ENCODE results near the gene SMPD4.
"Not testable (repeated sequence)": the region's sequence is repeated elsewhere in the genome, so short reads cannot be mapped to it uniquely, and the experiment has no call there.

Gene SMPD4

GRCh38 chr2:130152816-130153595 is 28.4 kb downstream of the SMPD4 start:
- no peak overlapping the region for H3K4me3 ChIP-seq (ENCODE audit: control insufficient read depth, low read depth, low read length)
- TF ChIP-seq CTCF (IDR thresholded peaks at IDR 0.05; ENCODE audit: control insufficient read depth, insufficient read depth, low read depth, low read length, missing control alignments), result no peak
- no peak for DNase-seq (ENCODE audit: low read depth)

DNA sequence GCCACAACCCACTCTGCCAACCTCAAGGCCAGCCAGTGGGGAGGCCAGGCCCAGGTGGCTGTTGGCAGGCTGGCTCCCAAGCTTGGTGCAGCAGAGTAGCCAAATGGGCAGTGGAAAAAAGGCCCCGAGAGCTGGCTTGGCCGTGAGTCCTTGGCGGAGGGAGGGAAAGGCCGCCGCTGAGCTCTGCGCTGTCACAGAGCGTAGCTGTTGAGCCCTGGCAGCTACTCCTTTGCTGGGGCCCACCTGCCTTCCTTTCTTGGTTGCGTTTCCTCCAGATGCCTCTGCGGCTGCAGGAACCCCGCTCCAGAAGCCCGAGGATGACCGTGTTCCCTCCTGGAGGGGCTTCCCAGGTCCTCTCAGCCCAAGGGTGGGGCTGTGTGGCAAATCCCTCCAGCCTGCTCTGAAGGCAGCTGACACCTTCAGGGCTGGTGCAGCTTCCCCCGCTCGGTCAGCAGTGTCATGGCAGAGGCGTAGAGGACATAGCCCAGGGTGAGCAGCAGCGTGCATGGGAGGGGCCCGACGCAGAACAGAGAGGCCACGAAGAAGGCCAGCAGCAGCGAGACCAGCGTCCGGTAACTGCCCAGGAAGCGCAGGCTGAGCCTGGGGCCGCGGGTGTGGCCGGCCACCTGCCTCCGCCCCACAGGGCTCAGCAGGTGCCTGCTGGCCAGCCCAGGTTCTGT is 29.1 kb downstream of the SMPD4 start:
- not testable (repeated sequence) for H3K4me3 ChIP-seq (ENCODE audit: control insufficient read depth, low read depth, low read length); DNase-seq (ENCODE audit: low read depth)

- H3K4me3 ChIP-seq (ENCODE audit: control insufficient read depth, low read depth, low read length); DNase-seq (ENCODE audit: low read depth): not testable (repeated sequence)
These were observed 30.3 kb downstream of the SMPD4 start for GRCh38 chr2:130151145-130151512.

DNA sequence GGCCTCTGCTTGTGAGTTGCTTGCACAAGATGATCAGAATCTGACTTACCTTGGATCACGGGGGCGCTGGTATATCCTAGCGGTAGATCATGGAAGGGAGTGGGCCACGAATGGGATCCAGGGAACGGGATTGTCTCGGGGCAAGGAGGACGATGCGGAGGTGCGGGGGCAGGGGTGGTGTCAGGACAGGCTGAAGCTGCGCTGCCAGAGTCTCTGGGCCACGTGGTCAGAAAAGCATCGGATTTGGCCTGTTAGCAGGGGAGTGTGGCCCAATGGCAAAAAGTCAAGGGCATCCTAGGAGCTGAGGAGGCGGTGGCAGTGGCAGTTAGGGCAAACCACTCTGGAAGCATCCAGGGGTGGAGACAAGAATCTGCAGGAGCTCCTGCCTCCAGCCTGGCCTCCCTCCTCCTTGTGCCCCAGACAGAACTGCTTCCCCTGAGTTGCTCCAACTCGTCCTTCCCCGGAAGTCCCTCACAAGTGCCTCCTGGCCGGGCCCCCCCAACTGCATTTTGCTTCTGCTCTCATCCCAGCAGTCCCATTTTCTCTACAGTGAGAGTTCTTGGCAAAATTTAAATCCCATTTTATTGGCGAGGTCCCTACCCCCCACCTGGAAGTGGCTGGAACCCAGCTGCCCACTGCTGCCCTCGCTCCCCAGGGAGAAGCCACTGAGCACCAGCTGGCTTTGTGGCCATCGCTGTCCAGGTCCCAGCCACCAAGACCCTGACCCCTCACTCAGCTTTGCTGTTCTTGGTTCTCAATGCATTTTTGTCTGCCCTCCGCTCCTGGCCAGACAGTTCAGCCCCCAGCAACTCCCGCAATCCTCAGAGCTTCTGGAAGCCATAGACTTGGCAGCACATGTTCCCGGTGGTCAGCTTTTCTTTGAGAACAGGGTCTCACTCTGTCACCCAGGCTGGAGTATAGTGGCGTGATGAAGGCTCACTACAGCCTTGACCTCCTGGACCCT is 30.9 kb downstream of the SMPD4 start:
- no peak for TF ChIP-seq CTCF (IDR thresholded peaks at IDR 0.05; ENCODE audit: control insufficient read depth, insufficient read depth, low read depth, low read length, missing control alignments)
- no peak overlapping the region for H3K4me3 ChIP-seq (ENCODE audit: control insufficient read depth, low read depth, low read length)
- no peak for DNase-seq (ENCODE audit: low read depth)

GRCh38 chr2:130148515-130148914 is 32.9 kb downstream of the SMPD4 start:
- not testable (repeated sequence) for DNase-seq (ENCODE audit: low read depth); H3K4me3 ChIP-seq (ENCODE audit: control insufficient read depth, low read depth, low read length)

DNA sequence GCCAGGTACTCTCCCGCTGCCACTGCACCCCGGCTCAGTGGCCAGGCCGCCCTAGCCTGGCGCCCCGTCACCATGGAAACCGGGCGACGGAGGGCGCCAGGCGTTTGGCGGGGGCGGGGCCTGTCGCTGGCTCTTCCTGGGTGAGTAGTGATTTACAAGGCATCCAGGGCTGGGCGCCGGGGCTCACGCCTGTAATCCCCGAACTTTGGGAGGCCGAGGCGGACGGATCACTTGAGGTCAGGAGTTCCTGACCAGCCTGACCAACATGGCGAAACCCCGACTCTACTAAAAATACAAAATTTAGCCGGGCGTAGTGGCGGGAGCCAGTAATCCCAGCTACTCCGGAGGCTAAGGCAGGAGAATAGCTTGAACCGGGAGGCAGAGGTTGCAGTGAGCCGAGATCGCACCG is 36.4 kb downstream of the SMPD4 start, which contains the start of gene CCDC74B:
CCDC74B (minus strand) TSS at position 107 of the 409 bp plus-strand sequence. CDS start 116 bp downstream, outside the sequence.
- H3K4me3 ChIP-seq (ENCODE audit: control insufficient read depth, low read depth, low read length), result peak within 1 kb of the TSS; percentile 38

DNA sequence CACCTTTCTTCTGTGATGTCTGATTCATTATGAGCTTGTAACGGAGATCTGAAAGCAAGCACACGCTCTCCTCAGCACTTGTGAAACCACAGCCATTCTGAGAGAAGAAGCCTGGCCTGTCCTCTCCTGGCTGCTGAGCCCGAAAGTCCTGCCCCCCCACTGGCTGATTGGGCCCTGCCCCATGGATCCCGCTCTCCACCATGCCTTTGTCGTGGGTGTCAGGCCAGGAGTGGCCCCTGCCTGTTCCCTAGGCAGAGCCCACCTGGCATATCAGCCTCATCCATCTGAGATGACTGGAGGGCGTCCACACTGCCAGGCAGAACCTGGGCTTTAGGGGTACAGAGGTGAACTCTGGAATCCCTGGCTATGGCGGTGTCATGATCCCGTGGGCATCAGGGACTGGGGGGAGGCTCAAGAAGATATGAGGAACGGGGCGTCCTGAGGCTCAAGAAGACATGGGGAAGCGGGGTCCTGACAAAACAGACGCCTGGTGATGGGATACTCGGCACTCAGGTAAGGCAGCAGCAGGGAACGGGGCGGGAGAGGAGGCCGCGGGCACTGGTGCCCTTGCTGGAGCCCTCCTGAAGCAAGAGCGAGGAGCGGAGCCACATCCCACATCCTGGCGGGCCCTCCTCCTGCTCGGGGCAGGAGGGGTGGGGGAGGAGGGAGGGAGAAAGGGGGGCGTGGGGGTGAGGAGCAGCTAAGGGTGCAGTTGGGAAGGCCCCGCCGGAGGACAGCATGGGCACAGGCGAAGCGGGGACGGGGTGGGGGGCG is 37.9 kb downstream of the SMPD4 start:
- not testable (repeated sequence) for H3K4me3 ChIP-seq (ENCODE audit: control insufficient read depth, low read depth, low read length); DNase-seq (ENCODE audit: low read depth)

More for the DNA sequence above, 36.4 kb downstream of the SMPD4 start, which contains the start of gene CCDC74B:
- DNase-seq (ENCODE audit: low read depth), result not testable (repeated sequence)

DNA sequence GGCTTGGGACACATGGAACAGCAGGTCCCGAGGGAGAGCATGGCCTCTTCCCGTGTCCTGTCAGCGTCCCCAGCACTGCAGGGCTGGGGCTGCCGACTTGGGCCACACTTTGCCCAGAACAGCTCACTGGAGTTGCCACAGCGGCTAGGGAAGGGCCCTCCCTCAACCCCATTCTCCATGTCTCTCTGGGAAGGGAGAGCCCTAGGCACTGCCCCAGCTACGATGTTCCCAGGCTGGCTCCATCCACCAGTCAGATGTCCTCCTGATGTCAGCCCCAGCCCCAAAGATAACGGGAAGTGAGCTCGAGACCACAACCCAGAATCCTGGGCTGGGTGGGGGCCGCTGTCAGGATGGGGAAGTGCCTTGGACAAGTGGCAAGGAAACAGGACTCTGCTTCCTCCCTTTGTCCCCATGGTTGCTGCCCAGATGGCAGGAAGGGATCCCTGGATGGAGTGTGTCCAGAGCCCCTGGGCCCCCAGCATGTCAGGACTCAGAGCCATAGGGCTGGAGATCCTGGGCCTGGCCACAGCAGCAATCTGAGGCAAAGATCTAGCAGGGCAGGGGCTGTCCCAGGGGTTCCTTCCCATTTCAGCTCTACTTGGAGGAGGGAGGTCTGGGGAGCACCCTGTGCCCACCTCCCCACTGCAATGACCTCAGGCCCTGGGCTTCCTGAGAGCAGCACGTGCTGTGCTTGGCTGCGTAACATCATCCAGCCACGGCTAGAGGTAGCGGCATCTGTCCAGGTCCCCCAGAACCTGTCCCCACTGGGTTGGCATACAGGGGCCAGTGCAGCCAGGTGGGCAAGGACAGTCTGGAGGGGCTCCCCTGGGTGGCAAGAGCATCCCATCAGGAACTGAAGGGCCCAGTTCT is 38.8 kb downstream of the SMPD4 start:
- H3K4me3 ChIP-seq (ENCODE audit: control insufficient read depth, low read depth, low read length); DNase-seq (ENCODE audit: low read depth): not testable (repeated sequence)

DNA sequence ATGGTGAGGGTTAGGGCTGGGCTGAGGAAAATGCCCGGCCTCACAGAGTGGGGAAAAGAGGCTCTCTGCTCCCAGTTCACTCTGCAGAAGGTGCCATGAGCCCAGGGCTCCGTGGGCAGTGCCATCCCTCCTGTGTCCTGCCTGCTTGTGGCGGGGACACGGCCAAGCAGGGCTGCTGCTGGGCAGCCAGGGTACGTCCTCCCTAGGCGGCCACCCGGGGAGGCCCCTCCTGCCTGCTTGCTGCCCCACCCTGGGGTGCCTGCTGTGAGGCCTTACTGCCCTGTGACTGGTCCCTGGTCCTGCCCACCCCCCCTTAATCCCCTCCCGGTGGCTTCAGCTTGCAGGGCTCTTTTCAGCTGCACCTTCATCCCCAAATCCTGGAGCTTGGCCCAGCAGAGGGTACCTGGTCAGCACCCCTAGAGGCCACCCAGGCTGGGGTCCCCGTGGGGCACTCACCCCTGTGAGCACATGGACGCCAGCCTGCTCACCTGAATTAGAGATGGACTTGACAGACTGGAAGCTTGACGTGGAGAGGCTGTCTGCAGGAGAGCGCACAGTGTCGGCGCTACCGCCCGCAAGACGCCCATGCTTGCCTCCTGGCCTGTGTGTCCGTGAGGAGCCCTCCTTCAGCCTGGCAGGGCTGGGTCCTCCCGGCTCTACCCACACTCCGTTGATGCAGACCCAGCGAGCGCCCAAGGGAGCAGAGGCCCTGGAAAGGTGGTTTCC is 39.6 kb downstream of the SMPD4 start:
- not testable (repeated sequence) for H3K4me3 ChIP-seq (ENCODE audit: control insufficient read depth, low read depth, low read length); DNase-seq (ENCODE audit: low read depth)

GRCh38 chr2:130141002-130141401 is 40.4 kb downstream of the SMPD4 start:
- not testable (repeated sequence) for H3K4me3 ChIP-seq (ENCODE audit: control insufficient read depth, low read depth, low read length); DNase-seq (ENCODE audit: low read depth)

DNA sequence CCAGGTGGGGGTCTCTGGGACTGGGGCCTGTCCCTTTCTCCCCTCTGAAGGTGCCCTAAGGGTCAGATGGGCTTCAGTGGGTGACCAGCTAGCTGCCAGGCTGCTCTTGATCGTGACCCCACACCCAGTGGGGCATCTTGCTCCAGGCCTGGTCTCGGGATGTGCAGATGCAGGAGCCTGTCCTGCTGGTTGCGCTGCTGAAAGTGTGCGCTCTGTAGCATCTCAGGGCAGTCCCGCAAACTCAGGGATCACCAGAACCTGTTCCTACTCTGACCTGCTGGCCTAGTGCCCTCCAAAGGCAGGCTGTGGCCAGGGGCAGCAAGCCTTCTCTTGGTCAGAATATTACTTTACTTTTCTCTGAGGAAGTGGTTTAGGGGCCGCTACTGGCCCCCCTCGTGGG is 40.9 kb downstream of the SMPD4 start:
- not testable (repeated sequence) for H3K4me3 ChIP-seq (ENCODE audit: control insufficient read depth, low read depth, low read length)

GRCh38 chr2:130139331-130140280 is 41.8 kb downstream of the SMPD4 start:
- not testable (repeated sequence) for H3K4me3 ChIP-seq (ENCODE audit: control insufficient read depth, low read depth, low read length); DNase-seq (ENCODE audit: low read depth)

More for the DNA sequence above, 40.9 kb downstream of the SMPD4 start:
- not testable (repeated sequence) for DNase-seq (ENCODE audit: low read depth)
